Upper lobe of right lung (tissue), 1 donor: ENCODE data around the gene FADS6. TPM values are rescaled to one million over a fixed set of nuclear protein-coding genes. Genes with fewer than 3 reads are reported as not detected.
A peak's percentile ranks its signal among the peaks of the same experiment; 100 is the strongest.

Source experiments
- ATAC-seq: fragments of 200-7000 bp; cut with Tn5 transposase; one replicate; pipeline ENCODE4 v1.9.1; 2020; ENCODE audit warnings: mild to moderate bottlenecking, moderate library complexity
- DNase-seq: peaks from one replicate; pipeline ENCODE4 v3.0.0-alpha.2; 2020
- H3K27ac ChIP-seq: fragments of 200-600 bp; one replicate; pipeline ENCODE4 v1.8.0; 2022
- H3K27me3 ChIP-seq: fragments of 200-600 bp; one replicate; pipeline ENCODE4 v1.8.0; 2022; ENCODE audit warnings: mild to moderate bottlenecking
- H3K36me3 ChIP-seq: fragments of 200-600 bp; one replicate; pipeline ENCODE4 v1.8.0; 2022
- H3K4me1 ChIP-seq: fragments of 200-600 bp; one replicate; pipeline ENCODE4 v1.8.0; 2022
- H3K4me3 ChIP-seq: fragments of 200-600 bp; one replicate; pipeline ENCODE4 v1.8.0; 2022; ENCODE audit warnings: mild to moderate bottlenecking
- H3K9me3 ChIP-seq: fragments of 200-600 bp; one replicate; pipeline ENCODE4 v1.8.0; 2022
- intact Hi-C: fragments of 100-400 bp; cut with DNase I; formaldehyde crosslinking; loops from one replicate; pipeline ENCODE4 v1.11.0; 2022
- total RNA-seq: library from RNA; stranded (reverse); fragmentation: NEBNext Ultra II Directional; extraction: Animal tissue kit (Norgen Biotek cat#: 25700); gene quantifications from one replicate; pipeline ENCODE4 v1.2.1, GENCODE V29; 2021
- TF ChIP-seq, protein P1 (sequence below): fragments of 200-600 bp; IDR thresholded peaks from one replicate; pipeline ENCODE4 v1.8.0; 2022; ENCODE audit warnings: antibody characterized with exemption
- donor health status: DM: no; HTN: yes; CAD: no; lungs with severe emphysema.

FADS6 gene
- total RNA-seq, 1 donor from 2014 or later, result not detected

GRCh38 chr17:74853669-74854068, 39.8 kb downstream of the FADS6 start:
- ATAC-seq (no peak), DNase-seq (no peak)
- no peaks in the 10 kb centered on the region for H3K36me3 ChIP-seq
- intact Hi-C loops, result no loop called here
- H3K4me1 ChIP-seq, result peaks cover 11% of the 10 kb centered on the region
- TF ChIP-seq, protein P1, sequence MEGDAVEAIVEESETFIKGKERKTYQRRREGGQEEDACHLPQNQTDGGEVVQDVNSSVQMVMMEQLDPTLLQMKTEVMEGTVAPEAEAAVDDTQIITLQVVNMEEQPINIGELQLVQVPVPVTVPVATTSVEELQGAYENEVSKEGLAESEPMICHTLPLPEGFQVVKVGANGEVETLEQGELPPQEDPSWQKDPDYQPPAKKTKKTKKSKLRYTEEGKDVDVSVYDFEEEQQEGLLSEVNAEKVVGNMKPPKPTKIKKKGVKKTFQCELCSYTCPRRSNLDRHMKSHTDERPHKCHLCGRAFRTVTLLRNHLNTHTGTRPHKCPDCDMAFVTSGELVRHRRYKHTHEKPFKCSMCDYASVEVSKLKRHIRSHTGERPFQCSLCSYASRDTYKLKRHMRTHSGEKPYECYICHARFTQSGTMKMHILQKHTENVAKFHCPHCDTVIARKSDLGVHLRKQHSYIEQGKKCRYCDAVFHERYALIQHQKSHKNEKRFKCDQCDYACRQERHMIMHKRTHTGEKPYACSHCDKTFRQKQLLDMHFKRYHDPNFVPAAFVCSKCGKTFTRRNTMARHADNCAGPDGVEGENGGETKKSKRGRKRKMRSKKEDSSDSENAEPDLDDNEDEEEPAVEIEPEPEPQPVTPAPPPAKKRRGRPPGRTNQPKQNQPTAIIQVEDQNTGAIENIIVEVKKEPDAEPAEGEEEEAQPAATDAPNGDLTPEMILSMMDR, result no peak
- peaks cover 64% of the 10 kb centered on the region for H3K27me3 ChIP-seq
- no peak overlapping the region for H3K27ac ChIP-seq
- H3K9me3 ChIP-seq, result no peaks in the 10 kb centered on the region
- H3K4me3 ChIP-seq, result no peak overlapping the region

- no peaks in the 10 kb centered on the region for H3K36me3 ChIP-seq
- TF ChIP-seq, protein P1, result no peak
- no peak overlapping the region for H3K27ac ChIP-seq
- DNase-seq, result no peak
- ATAC-seq, result no peak
- peaks cover 60% of the 10 kb centered on the region for H3K27me3 ChIP-seq
- peaks cover 11% of the 10 kb centered on the region for H3K4me1 ChIP-seq
- H3K4me3 ChIP-seq, result no peak overlapping the region
- H3K9me3 ChIP-seq, result no peaks in the 10 kb centered on the region
- intact Hi-C loops, result no loop called here
These were observed 40.4 kb downstream of the FADS6 start for GRCh38 chr17:74853048-74853397.

- intact Hi-C loops, result no loop called here
- H3K9me3 ChIP-seq, result no peaks in the 10 kb centered on the region
These were observed 41.0 kb downstream of the FADS6 start for GRCh38 chr17:74852237-74853047.

GRCh38 chr17:74851612-74852236, 41.7 kb downstream of the FADS6 start:
- ATAC-seq, result no peak
- H3K4me3 ChIP-seq, result no peak overlapping the region
- H3K36me3 ChIP-seq, result no peaks in the 10 kb centered on the region
- H3K4me1 ChIP-seq, result peaks cover 11% of the 10 kb centered on the region
- H3K27ac ChIP-seq, result no peak overlapping the region
- DNase-seq, result no peak
- H3K9me3 ChIP-seq, result no peaks in the 10 kb centered on the region
- TF ChIP-seq, protein P1, result no peak
- intact Hi-C loops, result no loop called here
- peaks cover 52% of the 10 kb centered on the region for H3K27me3 ChIP-seq

More at GRCh38 chr17:74852237-74853047, 41.0 kb downstream of the FADS6 start:
- Histone ChIP-seq H3K27me3 (peaks cover 54% of the 10 kb centered on the region), H3K36me3 (no peaks in the 10 kb centered on the region), H3K27ac (no peak overlapping the region), H3K4me3 (no peak overlapping the region), H3K4me1 (peaks cover 11% of the 10 kb centered on the region)
- DNase-seq, result no peak
- TF ChIP-seq, protein P1, result no peak
- ATAC-seq, result peak; percentile 78

DNA sequence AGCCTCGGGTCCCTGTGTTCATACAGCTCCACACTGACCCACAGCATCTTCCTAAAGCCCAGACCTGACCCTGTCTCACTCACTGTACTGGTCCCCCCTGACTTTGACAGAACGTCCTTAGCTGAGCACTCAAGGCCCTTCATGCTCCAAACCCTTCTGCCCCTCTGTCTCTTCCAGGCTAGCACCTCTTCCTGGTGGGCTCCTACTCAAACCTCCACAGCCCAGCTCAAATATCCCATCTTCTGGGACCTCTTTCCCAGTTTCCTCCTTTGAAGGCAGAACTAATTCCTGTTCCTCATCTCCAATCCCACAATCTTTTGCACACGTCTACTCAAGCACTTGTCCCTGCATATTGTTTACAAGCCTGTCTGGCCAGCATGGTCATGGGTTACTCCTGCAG, 42.5 kb downstream of the FADS6 start:
- H3K36me3 ChIP-seq, result no peaks in the 10 kb centered on the region
- intact Hi-C loops, result no loop called here
- H3K27ac ChIP-seq, result no peak overlapping the region
- peaks cover 52% of the 10 kb centered on the region for H3K27me3 ChIP-seq
- no peaks in the 10 kb centered on the region for H3K9me3 ChIP-seq
- ATAC-seq (no peak), DNase-seq (no peak)
- peaks cover 11% of the 10 kb centered on the region for H3K4me1 ChIP-seq
- no peak overlapping the region for H3K4me3 ChIP-seq
- TF ChIP-seq, protein P1, result no peak
